ENCODE data around the gene AP1G2. TPM values are rescaled to one million over a fixed set of nuclear protein-coding genes. Genes with fewer than 3 reads are reported as not detected.

AP1G2 gene
- total RNA-seq, 2 donors from 2014 or later, result 36.4 to 61.7 TPM

DNA sequence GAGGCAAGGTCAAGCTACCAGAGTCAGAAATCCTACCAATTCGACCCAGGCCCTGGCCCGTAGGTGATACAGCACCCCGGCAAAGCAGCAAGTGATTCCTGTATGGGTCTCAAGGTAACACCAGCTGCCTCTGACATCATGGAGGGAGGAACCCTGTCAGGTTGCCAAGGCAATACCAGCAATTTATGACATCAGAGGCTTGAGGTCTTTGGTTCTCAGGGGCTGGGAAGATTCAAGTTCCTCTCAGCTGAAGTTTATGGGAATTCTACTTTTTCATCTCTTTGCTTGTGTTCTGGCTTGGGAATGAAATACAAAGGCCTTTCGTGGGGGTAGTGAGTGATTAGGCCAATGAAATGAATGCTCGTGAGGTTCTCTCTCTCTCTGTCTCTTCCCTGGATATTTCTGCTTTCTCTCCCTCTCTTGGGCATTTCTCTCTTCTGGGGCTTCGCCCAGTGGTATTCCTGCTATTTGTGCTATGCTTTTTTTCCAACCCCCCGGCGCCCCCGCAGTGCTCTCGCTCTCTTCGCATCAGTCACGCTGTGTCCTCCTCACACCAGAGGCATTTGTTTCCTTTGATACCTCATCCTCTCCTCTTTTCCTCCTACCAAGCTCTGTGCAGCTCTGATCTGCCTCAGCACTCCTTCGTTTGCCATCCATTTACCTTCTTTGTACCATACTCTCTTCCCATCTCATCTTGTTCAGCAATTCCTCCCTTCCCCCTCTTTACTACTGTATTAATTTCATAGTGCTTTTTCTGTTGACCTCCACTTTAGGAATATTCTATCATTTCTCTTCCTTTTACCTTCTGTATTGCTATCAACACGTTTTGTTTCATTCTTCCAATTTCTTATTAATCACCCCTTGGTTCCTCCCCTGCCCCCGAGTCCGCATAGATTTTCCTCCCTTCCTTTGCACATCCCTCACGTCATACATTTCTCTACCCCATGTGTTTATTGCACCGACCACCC is 19.0 kb downstream of the AP1G2 start:
- H3K27ac ChIP-seq, result no peak overlapping the region
- H3K4me3 ChIP-seq, result no peak overlapping the region
- no peak for ATAC-seq (ENCODE audit: insufficient number of reproducible peaks, low FRiP score, low read depth)
- no peaks in the 10 kb centered on the region for H3K9me3 ChIP-seq
- peaks cover 0 to 13% of the 10 kb centered on the region in 2 donors for H3K4me1 ChIP-seq (ENCODE audit: control insufficient read depth in 1 of 2, low read depth in 2 of 2)
- H3K36me3 ChIP-seq, result no peaks in the 10 kb centered on the region
- TF ChIP-seq CTCF (IDR thresholded peaks at IDR 0.05), result no peak
- no peaks in the 10 kb centered on the region for H3K27me3 ChIP-seq (replicated peaks; ENCODE audit: insufficient read depth)
- DNase-seq (ENCODE audit: low spot score), result no peak

DNA sequence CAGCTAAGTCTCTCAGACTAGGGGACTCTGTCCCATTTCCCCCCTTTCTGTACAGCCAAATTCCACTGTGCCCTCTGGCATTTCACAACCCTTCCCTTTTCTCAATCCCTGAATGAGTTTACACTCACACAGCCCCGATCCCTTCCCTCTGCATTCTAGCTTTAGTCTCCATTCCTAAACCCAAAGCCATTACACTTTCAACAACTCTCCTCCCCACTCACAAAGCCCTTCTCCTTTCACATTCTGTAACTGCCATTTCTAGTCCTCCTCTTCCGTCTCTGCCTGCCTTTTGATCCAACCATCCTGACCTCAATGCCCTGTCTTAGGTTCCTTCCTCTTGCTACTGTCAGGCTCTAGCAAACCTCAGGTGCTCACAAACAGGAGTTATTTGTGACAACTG is 19.7 kb downstream of the AP1G2 start:
- H3K27me3 ChIP-seq (replicated peaks; ENCODE audit: insufficient read depth), result no peaks in the 10 kb centered on the region
- H3K9me3 ChIP-seq, result no peaks in the 10 kb centered on the region
- no peak overlapping the region for H3K27ac ChIP-seq
- no peak for TF ChIP-seq CTCF (IDR thresholded peaks at IDR 0.05)
- ATAC-seq (ENCODE audit: insufficient number of reproducible peaks, low FRiP score, low read depth) (no peak), DNase-seq (ENCODE audit: low spot score) (no peak)
- no peaks in the 10 kb centered on the region for H3K36me3 ChIP-seq
- H3K4me3 ChIP-seq, result no peak overlapping the region
- peaks cover 0 to 13% of the 10 kb centered on the region in 2 donors for H3K4me1 ChIP-seq (ENCODE audit: control insufficient read depth in 1 of 2, low read depth in 2 of 2)

DNA sequence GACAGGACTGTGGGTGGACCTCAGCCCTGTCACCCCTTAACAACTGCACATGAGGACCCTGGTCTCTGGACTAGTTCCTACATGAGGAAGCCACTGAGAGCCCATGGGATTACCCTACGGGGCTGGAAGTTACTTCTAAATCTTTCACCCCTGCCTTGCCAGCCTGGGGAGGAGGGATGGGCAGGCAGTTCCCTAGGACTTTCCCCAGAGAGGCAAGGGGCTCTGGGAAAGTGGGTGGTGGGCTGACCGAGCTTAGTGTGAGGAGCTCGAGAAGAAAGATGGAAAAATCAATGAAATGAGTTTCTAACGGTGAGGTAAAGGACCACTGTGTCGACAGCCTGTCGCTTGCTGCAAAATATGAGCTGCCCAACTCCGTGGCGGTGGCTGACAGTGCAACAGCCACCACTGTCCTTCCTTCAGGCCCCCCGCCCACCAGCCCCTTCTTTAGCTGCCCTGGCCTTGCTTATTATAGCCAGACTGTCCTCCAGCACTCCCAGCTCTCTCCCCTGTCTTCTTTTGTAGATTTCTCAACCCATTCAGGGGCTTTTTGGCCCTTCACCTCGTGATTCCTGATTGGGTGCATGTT is 21.0 kb downstream of the AP1G2 start:
- DNase-seq (ENCODE audit: low spot score) (no peak), ATAC-seq (ENCODE audit: insufficient number of reproducible peaks, low FRiP score, low read depth) (no peak)
- H3K27me3 ChIP-seq (replicated peaks; ENCODE audit: insufficient read depth), result no peaks in the 10 kb centered on the region
- H3K9me3 ChIP-seq, result no peaks in the 10 kb centered on the region
- H3K4me3 ChIP-seq, result no peak overlapping the region
- no peaks in the 10 kb centered on the region for H3K36me3 ChIP-seq
- no peak for TF ChIP-seq CTCF (IDR thresholded peaks at IDR 0.05)
- peaks cover 0 to 8% of the 10 kb centered on the region in 2 donors for H3K4me1 ChIP-seq (ENCODE audit: control insufficient read depth in 1 of 2, low read depth in 2 of 2)
- H3K27ac ChIP-seq, result no peak overlapping the region

DNA sequence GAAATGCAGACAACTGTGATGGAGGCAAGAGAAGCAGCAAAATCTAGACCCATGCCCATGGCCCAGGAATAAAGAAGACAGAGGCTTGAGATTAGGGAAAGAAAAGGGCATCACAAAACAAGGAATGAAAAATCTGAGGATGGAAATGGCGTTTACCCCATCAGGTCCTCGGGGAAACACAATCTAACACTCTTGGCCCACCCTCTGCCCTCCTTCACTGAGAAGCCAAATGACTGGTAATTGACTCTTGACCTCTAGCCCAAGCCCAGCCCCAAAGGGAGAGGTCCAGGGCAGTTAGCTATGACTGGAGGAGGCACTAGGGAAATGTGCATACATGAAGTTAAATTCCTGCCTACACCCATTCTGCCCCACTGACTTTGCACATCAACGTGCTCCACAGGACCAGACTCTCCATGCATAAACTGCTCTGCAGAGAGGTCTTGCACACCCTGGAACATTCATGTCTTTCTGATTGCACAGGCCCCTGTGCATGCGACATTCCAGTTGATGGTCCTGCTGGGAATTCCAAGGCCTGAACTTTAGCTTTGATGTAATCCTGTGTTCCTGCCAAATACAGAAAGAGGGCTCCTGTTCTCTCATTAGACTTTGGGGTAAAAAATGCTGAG is 21.7 kb downstream of the AP1G2 start:
- TF ChIP-seq CTCF (IDR thresholded peaks at IDR 0.05), result no peak
- no peaks in the 10 kb centered on the region for H3K27me3 ChIP-seq (replicated peaks; ENCODE audit: insufficient read depth)
- DNase-seq (ENCODE audit: low spot score) (no peak), ATAC-seq (ENCODE audit: insufficient number of reproducible peaks, low FRiP score, low read depth) (no peak)
- peaks cover 0 to 8% of the 10 kb centered on the region in 2 donors for H3K4me1 ChIP-seq (ENCODE audit: control insufficient read depth in 1 of 2, low read depth in 2 of 2)
- H3K36me3 ChIP-seq, result no peaks in the 10 kb centered on the region
- H3K9me3 ChIP-seq, result no peaks in the 10 kb centered on the region
- H3K4me3 ChIP-seq, result no peak overlapping the region
- no peak overlapping the region for H3K27ac ChIP-seq

Measured in thoracic aorta (tissue), 2 donors.